Esophagus (tissue), 2 donors: ENCODE results near the gene L3MBTL4. TPM values are rescaled to one million over a fixed set of nuclear protein-coding genes. Genes with fewer than 3 reads are reported as not detected.

Experiments used
- H3K27ac ChIP-seq, 2 donors: one replicate each; pipeline ENCODE4 v1.5.1; 2013; ENCODE audit warnings: low read depth in 2 of 2, mild to moderate bottlenecking in 2 of 2, inconsistent platforms in 1 of 2, low read length in 1 of 2, moderate library complexity in 1 of 2
- H3K27me3 ChIP-seq, 2 donors: one replicate each; pipeline ENCODE4 v1.6.1; 2013; ENCODE audit warnings: low read length in 2 of 2, control low read depth in 1 of 2, mild to moderate bottlenecking in 1 of 2; ENCODE audit not compliant: insufficient read depth in 2 of 2, control insufficient read depth in 1 of 2
- H3K36me3 ChIP-seq, 2 donors: one replicate each; pipeline ENCODE4 v1.6.1; 2013; ENCODE audit warnings: low read length in 1 of 2; ENCODE audit not compliant: control insufficient read depth in 2 of 2, insufficient read depth in 2 of 2
- H3K4me1 ChIP-seq, 2 donors: one replicate each; pipeline ENCODE4 v1.6.1; 2013; ENCODE audit warnings: low read length in 1 of 2; ENCODE audit not compliant: control insufficient read depth in 2 of 2, insufficient read depth in 2 of 2
- H3K4me3 ChIP-seq, 2 donors: one replicate each; pipeline ENCODE4 v1.5.1; 2013; ENCODE audit warnings: low read length in 2 of 2, mild to moderate bottlenecking in 2 of 2, low read depth in 1 of 2, moderate library complexity in 1 of 2
- H3K9me3 ChIP-seq, 2 donors: one replicate each; pipeline ENCODE4 v1.6.1; 2013; ENCODE audit warnings: mild to moderate bottlenecking in 2 of 2, low read depth in 1 of 2, low read length in 1 of 2, moderate library complexity in 1 of 2; ENCODE audit not compliant: control insufficient read depth in 2 of 2, insufficient read depth in 1 of 2
- WGBS, 2 donors: extraction: QIAGEN DNeasy Blood & Tissue Kit; methylation state at CpG; one replicate each; pipeline ENCODE4 v1.1.7; 2013; 5-methylcytosine and 5-hydroxymethylcytosine counted together
- polyA plus RNA-seq, 2 donors: library from polyadenylated mRNA; stranded (reverse); fragments of 200-250 nt; gene quantifications; one replicate each; pipeline ENCODE4 v1.2.3, GENCODE V29; 2013
- donor health status: healthy with polysubstance abuse.
- donor health status: Bipolar disorder and iron deficiency.

Gene L3MBTL4
- polyA plus RNA-seq = 1 to 10 TPM; 1.8 to 2.0 TPM

DNA sequence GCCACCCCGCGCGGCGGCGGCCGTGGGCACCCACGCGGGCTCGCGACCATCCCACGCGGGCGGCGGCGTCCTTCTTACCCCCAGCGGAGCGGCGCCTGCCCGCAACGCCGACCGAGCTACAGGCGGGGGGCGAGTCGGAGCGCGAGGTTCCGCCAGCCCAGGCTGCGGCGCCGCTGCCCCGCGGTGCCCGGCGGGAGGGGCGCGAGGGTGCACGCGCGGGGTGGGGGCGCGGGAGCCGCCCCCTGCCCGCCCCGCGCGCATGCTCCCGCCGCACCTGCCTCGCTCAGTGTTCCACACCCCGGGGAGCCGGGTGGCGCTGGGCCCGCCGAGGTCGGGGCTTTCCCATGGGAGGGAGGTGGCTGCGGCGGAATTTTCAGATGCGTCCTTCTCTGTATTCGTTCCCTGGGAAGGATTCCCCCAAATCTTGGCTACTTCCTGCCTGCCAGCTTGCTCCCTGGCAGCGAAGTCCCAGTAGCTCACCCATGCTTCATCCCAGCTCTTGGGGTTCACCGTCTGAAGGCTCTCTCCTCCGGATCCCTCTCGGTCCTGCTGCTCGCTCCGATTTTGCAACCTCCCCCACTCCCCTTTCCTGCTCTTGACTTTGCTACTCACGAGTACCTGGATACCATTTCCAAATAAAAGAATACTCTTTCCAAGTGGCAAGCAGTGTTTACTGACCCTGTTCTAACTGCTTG, at the start of gene L3MBTL4:
Gene L3MBTL4 (minus strand): TSS at position 189 of the 695 bp plus-strand sequence. CDS start 103,286 bp downstream, outside the sequence.
- H3K4me3 ChIP-seq = peak within 1 kb of the TSS; percentile 77 to 84
- WGBS, 2 donors = 1% methylated on average over 44 to 67 of the region's 67 CpGs
- H3K27me3 ChIP-seq = no peaks in the 10 kb centered on the region
- H3K4me1 ChIP-seq = no peaks in the 10 kb centered on the region
- no peaks in the 10 kb centered on the region for H3K36me3 ChIP-seq
- H3K9me3 ChIP-seq = no peaks in the 10 kb centered on the region
- peak within 1 kb of the TSS; percentile 79 for H3K27ac ChIP-seq

DNA sequence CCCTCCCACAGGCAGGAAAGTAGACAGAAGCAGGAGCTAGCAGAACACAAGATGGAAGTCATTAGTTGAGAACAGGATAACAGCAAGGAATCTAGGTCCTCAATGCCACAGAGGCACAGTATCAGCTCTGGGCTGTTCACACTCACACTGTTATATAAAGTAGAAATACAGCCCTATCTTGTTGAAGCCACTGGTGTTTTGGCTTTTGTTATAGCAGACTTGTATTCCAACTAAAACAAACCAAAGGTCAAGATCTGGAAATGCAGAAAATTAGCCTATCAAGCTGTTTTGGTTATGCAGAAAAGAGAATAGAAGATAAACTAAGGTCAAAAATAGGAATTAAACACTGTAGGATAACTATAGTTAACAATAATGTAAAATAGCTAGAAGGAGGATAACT, 37.5 kb upstream of the L3MBTL4 start:
- no peaks in the 10 kb centered on the region for H3K36me3 ChIP-seq
- H3K27me3 ChIP-seq = no peaks in the 10 kb centered on the region
- H3K4me3 ChIP-seq = no peak overlapping the region
- H3K27ac ChIP-seq = no peak overlapping the region
- no peaks in the 10 kb centered on the region for H3K4me1 ChIP-seq
- H3K9me3 ChIP-seq = no peaks in the 10 kb centered on the region

DNA sequence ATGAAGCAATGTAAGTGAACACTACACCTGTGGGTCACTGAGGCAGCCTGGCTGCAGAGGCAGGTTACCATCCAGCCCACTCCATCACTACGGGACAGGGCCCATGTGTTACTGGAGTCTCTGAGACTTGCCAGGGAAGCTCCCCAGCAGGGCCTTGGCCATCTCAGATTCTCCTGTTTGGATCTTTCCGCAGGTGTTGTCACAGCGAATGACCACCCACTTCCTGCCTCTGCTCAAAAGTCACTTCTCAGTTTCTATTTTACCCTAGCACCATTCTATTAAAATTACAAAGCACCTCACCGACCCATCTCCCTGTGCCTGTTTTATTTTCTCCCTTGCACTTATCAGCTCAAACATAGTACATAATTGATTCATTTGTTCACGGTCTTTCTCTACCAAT, 34.5 kb upstream of the L3MBTL4 start:
- 86 to 90% methylated on average over 5 of the region's 5 CpGs for WGBS, 2 donors
- no peaks in the 10 kb centered on the region for H3K36me3 ChIP-seq
- H3K9me3 ChIP-seq = no peaks in the 10 kb centered on the region
- H3K4me3 ChIP-seq = no peak overlapping the region
- H3K4me1 ChIP-seq = no peaks in the 10 kb centered on the region
- no peaks in the 10 kb centered on the region for H3K27me3 ChIP-seq
- no peak overlapping the region for H3K27ac ChIP-seq

DNA sequence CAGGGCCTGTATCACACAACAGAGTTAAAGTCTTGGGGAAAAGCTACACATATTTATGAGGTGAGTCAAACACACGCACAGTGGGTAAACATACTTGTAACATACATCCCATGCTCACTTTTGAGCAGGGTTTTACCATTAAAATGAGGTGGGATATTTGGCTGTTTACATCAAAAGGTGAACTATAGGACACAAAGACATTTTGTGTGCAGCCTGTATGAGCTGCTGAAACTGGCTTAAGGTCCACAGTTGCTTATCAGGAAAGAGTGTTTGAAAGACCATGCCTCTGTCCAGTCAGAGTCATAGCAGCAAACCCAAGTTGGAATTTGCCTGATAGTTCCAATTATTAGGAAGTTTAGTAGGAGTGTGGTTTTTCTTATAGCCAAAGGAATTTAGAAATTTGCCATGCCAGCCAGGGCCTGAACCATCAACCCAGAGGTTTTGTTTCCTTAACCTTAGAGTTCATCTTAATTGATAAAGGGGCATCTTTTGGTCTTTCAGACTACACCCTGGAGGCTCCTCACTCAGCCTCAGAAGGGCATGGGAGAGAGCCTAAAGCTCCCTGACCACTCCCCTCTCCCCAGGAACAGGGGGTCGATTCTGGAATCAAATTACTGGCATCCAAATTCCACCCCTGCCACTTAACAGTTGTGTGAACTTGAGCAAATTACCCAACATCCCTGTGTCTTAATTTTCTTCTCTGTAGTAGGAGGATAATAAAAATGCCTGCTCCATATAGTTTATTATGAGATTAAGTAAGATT, 29.9 kb upstream of the L3MBTL4 start:
- Histone ChIP-seq H3K9me3 (no peaks in the 10 kb centered on the region), H3K27me3 (no peaks in the 10 kb centered on the region), H3K4me3 (no peak overlapping the region), H3K36me3 (no peaks in the 10 kb centered on the region), H3K27ac (no peak overlapping the region), H3K4me1 (no peaks in the 10 kb centered on the region)
- 43 to 48% methylated on average over 2 of the region's 2 CpGs for WGBS, 2 donors

DNA sequence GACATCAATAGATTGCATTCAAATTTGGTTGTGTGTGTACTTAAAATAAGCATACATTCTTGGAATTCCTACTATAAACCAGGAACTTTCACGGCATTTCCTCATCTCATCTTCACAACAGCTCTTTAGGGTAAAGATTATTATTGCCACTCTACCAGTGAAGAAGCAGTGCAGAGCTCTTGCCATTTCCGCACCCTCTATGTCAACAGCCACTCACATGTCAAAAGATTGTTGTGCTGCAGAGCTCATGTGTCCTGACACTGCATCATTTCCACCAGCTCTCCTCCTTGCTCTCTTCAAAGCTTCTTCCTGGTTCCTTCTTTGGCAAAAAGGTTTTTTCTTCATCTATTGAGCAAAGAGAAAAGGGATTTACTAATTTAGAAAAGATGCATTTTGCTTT, 26.5 kb upstream of the L3MBTL4 start:
- Histone ChIP-seq H3K36me3 (no peaks in the 10 kb centered on the region), H3K27ac (no peak overlapping the region), H3K27me3 (no peaks in the 10 kb centered on the region), H3K9me3 (no peaks in the 10 kb centered on the region), H3K4me1 (no peaks in the 10 kb centered on the region), H3K4me3 (no peak overlapping the region)
- 76 to 86% methylated on average over 2 of the region's 2 CpGs for WGBS, 2 donors

DNA sequence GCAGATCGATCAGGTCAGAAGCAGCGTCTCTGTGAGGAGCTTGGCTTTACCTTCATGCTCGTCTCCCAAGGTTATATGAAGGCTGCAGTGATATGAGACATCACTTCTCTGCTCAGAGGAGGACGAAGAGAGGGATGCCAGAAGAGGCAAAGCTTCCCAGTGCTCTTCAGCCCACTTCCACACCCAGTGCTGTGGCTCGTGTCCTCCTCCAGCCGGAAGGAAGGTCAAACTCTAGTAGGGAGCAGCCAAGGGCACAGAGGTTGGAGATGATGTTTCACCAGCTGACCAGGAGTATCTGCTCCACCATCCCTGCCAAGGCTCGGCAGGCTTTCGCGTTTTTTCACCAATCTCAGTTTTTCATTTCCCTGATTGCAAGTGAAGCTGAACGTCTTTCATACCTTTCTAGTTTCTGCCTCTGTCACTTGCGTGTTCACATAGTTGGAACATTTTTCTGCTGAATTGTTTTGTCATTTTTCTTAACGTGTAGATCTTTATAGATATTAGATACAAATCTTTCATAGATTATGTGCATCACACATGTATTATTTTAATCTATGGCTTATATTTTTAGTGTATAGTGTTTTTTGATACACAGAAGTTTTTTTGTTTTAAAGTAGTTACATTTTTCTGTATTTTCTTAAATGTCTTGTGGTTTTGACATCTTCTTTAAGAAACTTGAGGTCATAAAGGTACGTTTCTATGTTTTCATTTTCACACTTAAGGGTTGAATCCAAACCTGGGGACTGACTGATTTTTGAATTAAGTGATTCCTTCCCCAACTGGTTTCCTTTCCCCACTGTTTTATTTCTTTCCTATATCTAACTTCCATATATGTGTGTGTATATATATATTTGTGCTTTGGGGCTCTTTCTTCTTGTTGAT, 23.5 kb upstream of the L3MBTL4 start:
- no peaks in the 10 kb centered on the region for H3K4me1 ChIP-seq
- H3K36me3 ChIP-seq = no peaks in the 10 kb centered on the region
- H3K9me3 ChIP-seq = no peaks in the 10 kb centered on the region
- H3K27me3 ChIP-seq = no peaks in the 10 kb centered on the region
- no peak overlapping the region for H3K4me3 ChIP-seq
- H3K27ac ChIP-seq = no peak overlapping the region
- WGBS, 2 donors = 86 to 88% methylated on average over 13 of the region's 13 CpGs

DNA sequence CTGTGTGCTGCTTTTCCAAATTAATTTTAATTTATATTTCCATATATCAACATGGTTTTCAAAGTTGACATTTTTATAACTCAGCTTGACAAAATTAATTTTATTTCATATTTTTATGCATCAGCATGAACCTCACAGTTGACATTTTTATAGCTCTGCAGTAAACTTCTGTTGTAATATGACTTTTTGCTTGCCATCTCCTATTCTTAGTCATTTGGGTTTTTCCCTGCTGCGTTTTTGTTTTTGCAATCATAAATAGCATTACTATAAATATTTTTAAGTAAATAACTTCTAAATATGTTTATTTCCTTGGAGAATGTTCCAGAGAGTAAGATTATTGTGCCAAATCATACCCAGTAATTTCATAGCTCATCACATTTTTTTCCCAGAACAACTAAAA, 21.0 kb upstream of the L3MBTL4 start:
- Histone ChIP-seq H3K4me1 (no peaks in the 10 kb centered on the region), H3K27me3 (no peaks in the 10 kb centered on the region), H3K36me3 (no peaks in the 10 kb centered on the region), H3K27ac (no peak overlapping the region), H3K9me3 (no peaks in the 10 kb centered on the region), H3K4me3 (no peak overlapping the region)
- WGBS, 2 donors = 43 to 51% methylated on average over 1 of the region's 1 CpG

DNA sequence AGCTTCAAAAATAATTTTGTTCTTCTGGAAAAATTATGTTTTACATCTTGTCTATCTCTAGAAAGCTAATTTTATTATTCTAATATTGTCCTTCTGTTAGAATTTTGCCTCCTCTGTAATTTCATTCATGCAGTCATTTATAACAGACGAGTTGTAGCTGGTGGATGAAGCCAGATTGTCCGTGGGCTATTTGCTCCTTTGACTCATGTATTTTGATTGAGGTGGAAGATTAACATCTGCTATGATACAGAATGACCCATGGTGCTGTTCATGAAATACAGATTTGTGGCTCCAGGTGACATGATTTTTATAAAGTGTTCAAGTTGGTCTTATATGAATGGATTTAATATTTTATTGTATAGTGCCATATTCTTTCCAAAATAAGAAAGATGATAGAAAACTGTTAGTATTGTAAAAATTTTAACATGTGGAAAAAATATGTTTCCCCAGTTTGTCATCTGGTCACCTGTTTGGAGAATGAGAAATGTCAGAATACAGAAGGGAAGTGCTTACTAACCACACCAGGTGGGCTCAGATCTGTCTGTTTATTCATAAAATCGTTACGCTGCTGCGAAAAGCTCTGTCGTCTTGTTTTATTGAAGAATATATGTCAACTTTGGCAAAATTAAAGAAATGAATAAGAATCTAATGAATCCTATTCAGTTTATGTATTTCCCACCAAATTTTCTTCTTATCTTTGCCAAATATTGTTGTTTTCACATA, 20.4 kb upstream of the L3MBTL4 start:
- Histone ChIP-seq H3K27me3 (no peaks in the 10 kb centered on the region), H3K4me1 (no peaks in the 10 kb centered on the region), H3K9me3 (no peaks in the 10 kb centered on the region), H3K27ac (no peak overlapping the region), H3K36me3 (no peaks in the 10 kb centered on the region), H3K4me3 (no peak overlapping the region)
- 62 to 65% methylated on average over 6 of the region's 6 CpGs for WGBS, 2 donors

DNA sequence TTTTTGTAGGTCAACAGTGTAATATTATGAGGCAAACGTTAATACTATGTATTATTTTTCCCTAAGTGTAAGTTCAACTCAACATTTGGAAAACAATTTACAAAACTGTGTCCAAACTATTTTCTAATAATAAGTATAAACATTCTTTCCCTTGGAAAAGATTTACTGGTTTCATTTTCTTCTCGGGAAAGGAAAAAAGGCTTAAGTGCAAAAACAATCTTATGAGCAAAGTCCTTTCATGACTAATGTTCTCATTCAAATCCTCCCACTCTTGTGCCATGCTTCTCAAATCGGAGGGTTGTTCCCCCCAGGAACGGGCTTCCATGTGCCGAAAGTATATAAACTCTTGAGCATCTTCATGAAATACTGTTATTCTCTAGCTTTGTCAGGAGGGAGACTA, 19.8 kb upstream of the L3MBTL4 start:
- H3K27ac ChIP-seq = no peak overlapping the region
- WGBS, 2 donors = 53 to 57% methylated on average over 5 of the region's 5 CpGs
- no peak overlapping the region for H3K4me3 ChIP-seq
- no peaks in the 10 kb centered on the region for H3K27me3 ChIP-seq
- H3K9me3 ChIP-seq = no peaks in the 10 kb centered on the region
- H3K36me3 ChIP-seq = no peaks in the 10 kb centered on the region
- H3K4me1 ChIP-seq = no peaks in the 10 kb centered on the region
